CD4-positive, alpha-beta T cell treated with Interleukin-1 beta for 1 hour (primary cell): ENCODE measurements around the gene SLC15A5.

ENCODE experiments used
- DNase-seq, 2 donors: peaks; one replicate each; pipeline ENCODE4 v3.0.0-alpha.2; 2020 to 2022

Gene SLC15A5, protein sequence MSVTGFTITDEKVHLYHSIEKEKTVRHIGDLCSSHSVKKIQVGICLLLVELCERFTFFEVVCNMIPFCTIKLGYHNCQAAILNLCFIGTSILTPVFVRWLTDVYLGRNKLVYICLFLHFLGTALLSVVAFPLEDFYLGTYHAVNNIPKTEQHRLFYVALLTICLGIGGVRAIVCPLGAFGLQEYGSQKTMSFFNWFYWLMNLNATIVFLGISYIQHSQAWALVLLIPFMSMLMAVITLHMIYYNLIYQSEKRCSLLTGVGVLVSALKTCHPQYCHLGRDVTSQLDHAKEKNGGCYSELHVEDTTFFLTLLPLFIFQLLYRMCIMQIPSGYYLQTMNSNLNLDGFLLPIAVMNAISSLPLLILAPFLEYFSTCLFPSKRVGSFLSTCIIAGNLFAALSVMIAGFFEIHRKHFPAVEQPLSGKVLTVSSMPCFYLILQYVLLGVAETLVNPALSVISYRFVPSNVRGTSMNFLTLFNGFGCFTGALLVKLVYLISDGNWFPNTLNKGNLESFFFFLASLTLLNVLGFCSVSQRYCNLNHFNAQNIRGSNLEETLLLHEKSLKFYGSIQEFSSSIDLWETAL

DNA sequence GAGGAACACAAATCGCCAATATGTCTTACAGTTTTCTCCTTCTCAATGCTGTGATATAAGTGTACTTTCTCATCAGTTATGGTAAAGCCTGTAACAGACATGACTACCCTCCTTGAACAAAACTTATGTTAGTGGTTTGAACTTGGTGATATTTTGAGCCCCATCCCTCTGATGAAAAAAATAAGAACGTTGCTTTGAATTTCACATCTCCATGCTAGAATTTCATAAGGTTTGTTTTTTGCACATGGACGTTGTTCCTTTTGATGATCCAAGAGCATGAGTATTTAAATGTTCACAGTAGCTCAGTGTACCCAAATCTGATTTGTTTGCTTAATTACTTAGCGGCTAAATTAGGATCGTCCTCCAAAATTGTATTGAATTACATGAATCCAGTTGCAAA, at the start of gene SLC15A5:
Gene SLC15A5, minus strand, starts transcription at position 101 of the 400 bp plus-strand sequence. Its CDS starts 0 bp downstream, at position 101.
- DNase-seq: no peak

DNA sequence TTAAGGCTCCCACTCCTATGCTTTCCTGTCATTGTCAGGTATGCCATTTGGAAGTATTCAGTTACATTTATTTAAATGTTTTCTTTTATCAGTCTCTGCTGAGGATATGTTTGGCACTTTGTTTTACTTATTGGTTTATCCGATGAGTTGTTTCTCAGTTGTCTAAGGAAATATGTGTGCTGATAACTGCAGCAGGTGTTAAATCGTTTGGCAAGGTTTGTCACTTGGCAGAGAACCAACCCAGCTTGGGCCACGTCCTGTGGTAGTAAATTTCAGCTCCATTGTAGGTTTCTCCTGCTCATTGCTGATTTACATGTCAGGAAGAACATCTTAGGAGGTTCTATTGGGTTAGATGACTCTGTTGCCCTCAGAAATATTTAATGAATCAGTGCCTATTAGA, 47.9 kb upstream of the SLC15A5 start:
- DNase-seq: no peak

DNA sequence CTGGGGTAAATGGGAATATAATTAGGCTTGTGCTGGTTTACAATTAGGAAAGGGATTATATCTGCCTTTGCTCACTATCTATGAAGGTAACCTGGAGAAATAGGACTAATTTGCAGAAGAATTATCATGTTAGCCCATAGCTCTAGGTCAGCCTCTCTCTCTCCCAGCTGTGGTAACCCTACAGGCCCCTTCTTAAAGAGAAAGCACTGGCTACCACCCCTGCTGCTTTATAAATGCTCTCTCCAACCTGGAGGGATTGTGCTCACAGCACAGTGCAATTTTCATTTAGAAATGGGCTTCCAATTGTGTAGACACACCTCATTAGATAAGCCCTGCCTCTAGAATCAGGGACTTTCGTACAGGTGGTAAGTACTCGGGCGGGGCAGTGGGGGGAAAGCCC, 47.3 kb upstream of the SLC15A5 start:
- no peak for DNase-seq

DNA sequence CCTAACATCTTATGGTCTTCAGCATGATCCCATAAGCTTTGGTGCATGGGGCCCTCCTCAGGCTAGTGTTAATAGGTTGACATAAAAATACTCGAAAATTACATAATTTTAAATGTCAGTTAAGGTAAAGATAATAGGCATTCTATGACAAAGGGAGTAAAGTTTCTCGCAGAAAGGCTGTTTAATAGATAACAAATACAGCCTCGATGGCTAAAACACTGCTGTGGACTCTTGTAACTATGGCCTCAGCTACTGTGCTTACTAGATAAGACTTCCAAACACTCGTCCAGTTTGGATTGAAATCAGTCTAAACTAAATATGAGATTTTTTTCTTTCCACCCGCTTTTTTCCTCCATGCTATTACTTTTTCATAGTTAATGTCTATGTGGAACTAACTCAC, 46.8 kb upstream of the SLC15A5 start:
- DNase-seq: no peak

DNA sequence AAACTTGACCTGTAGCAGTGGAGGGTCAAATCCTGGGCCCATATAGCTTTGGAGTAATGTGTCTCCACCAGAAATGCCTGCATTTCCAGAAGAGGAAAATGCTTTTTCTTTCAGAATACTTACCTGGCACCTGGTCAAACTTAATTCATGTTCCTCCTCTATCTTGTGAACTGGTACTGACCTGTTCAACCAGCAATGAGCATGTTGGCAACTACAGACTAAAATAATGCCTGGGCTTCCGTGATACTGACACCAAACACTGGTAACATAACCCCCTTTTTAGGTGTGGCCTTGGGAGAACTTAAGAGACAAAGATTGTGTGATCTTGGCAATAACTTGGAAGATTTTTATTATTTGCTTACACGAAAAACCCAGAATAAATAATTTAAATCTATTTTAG, 46.2 kb upstream of the SLC15A5 start:
- no peak for DNase-seq

DNA sequence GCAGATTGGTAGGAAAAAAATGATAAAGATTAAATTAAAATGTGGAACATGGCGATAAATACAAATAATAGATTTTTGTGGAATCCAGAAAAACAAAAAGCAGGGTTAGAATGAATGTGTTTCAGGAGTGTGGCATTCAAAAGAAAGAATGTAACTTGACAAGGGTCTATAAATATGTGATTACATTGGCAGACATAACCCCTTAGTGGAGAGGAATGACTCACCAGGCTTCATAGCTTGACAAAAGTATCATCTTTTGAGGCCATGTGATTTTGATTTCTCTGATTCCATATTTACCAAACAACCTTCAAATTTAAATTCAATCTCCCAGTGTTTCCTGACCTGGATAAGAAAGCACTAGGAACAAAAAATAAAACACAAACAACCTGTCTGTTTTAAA, 45.5 kb upstream of the SLC15A5 start:
- no peak for DNase-seq

DNA sequence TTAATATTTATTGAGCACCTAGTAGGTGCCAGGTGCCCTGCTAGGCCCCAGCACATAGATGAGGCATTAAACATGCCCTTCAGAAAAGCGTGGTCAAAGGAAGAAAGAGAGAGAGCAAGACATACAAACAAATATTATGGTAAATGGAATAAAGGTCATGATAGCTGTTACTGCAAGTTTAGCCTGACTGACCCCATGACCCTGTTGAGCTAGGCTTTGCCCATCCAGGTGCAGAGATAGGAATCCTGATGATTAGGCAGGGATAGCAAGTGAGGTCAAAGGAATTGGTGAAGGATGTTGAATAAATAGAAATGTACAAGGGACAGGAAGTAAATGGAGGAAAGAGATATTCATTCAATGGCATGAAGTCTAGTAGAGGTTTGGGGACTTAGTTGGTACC, 33.4 kb upstream of the SLC15A5 start:
- DNase-seq: no peak

DNA sequence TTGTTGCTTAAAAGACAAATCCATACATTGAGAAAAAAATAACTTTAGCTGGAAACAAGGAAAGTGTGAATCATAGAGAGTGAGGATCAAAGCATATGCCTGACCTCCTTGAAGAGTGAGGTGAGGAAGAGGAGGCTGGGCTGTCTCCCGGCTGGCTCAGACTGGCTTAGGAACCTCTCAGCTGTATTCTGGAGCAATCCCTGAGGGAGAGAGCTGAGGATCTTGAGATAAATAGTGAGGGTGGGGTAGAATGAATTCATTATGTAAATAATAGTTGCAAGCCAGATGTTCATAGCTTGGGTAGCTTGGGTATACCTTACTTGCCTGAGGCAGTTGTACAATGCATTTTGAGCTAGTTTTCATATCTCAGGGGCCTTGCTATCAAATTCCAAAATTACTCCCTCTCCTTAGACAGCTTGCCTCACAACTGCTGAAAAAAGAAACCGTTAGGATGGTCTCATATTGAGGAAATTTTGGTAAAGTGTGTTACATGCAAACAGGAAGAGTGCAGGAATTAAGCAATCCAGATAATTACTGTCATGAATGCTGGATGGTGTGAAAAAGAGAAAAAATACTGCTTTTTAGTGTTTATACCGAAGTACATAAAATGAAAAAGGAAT, 30.5 kb upstream of the SLC15A5 start:
- no peak for DNase-seq

DNA sequence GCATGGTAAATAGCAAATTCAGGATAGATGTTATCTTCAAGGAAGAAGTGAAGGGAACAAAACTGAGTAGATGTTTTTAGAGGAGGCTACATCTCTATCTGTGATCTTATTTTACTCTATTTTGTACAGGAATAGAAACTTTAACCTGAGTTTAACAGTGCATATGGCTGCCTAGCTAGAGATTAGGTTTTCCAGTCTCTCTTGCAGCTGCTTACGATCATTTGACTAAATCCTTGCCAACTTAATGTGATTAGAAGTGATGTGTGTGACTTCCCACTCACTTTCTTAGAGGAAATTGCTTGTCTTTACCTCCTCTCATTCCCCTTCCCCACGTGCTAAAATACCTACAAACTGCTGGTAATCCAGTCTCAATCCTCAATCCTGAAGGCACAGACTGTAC, 26.5 kb upstream of the SLC15A5 start:
- DNase-seq: no peak

DNA sequence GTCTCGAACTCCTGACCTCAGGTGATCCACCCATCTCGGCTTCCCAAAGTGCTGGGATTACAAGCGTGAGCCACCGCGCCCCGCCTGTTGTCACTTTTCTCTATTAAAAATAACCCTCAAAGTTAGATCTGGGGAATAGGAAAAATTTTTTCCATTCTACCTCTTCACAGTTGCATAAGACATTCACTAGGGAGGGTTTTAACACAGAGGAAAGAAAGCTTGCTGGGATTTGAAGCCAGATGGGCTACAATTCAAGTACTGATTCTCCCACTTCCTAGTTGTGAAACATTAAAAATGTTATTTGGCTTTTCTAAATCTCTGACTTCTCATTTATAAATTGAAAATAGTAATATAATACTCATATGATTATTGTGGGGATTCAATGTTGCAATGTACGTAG, 23.3 kb upstream of the SLC15A5 start:
- no peak for DNase-seq

DNA sequence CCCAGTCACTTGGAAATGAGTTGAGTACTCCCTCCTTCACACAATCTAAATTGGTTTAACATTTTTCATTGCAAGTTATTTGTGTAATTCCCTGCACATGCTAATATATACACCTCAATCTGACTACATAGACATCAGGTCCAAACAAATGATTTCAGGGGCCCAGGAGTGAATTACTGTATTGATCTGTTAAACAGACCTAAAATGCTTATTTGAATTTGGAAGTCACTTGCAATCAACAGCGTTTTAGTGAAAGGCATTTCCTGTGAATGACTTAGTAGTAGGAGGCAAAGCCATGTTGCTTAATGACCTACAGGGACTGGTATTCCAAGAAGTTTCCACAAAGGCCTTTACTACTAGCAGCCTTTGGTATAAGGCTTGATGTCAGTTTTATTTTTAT, 22.6 kb upstream of the SLC15A5 start:
- no peak for DNase-seq

DNA sequence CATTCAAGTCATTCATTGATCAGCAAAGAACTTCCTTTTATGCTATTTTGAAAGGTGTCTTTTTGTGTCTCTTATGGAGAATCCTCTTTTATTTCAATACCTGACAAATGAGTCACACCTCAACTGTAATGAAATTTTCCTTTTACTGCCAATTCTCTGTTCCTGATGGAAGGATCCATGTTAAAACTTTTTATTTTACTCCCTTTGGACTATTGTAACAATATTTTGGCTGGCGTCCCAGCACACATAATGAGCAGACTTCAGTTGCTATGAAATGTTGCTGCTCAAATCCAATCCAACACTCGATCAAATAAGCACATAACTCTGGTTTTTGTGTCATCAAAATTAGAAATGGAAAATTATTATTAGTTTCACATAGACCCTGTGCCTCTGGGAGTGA, 21.9 kb upstream of the SLC15A5 start:
- DNase-seq: no peak

DNA sequence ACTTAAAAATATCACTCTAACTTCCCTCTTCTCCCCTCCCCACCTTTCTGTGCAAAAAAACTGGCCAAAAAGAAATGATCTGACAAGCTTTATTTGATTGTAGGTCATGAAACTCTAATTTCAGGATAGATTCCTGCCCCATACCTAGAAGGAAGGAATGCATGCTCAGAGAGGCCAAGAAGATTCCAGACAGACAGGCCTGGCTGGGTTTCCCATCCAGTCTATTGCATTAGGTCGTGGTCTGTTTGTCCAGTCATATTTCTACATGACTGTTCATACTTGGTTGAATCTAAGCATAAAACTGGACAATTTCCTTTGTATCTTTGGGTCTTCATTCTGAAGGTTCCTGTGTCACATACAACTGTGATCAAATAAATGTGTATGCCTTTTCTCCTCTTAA, 20.0 kb upstream of the SLC15A5 start:
- DNase-seq: no peak

DNA sequence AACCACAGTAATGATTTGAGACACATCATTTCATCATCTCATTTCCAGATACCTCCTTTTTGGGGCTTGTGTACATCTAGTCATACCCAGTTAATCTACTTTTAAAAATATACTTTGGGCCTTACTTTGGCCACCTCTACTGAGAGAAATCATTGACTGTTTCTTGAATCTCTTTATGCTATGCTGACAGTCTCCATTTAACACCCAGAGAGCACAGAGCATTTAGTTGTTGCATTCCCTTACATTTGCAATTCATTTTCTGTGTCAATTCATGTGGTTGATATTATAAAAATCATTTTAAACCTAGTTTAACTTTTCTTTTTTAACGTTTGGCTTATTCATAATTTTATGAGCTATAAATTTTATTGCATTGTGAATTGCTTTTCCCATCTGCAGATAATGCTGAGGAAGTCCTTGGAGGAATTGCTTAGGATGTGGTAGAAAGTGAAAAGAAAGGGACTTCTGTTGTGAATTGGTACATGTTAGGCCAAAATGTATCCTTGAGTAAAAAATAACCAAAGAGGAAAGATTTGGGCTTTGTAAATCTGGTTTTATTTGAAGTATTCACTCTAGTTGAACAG, 17.0 kb upstream of the SLC15A5 start:
- no peak for DNase-seq

DNA sequence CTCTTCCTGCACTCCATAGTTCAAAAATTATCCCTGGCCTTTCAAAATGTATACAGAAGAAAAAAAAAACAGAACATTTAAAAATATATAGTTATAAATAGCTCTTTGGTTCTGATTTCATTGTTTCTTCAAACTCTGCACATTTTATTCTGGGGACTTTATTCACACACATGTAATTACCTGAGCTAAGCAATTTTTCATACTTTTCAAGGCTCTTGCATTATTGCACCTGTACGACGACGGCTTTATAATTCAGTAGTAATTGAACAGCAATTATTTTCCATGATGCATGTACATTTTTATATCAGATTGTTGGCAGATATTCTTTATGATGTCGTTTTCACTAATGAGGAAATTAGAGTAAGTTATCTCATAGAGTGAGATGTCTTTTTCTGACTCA, 13.5 kb upstream of the SLC15A5 start:
- no peak for DNase-seq

DNA sequence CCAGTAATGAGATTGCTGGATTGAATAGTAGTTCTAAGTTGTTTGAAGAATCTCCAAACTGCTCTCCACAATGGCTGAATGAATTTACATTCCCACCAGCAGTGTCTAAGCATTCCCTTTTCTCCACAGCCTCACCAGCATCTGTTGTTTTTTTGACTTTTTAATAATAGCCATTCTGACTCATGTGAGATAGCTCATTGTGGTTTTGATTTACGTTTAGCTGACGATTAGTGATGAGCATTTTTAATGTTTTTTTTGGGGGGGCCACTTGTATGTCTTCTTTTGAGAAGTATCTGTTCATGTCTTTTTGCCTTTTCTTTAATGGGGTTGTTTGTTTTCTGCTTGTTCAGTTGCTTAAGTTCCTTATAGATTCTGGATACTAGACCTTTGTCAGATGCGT, 8.1 kb upstream of the SLC15A5 start:
- no peak for DNase-seq

DNA sequence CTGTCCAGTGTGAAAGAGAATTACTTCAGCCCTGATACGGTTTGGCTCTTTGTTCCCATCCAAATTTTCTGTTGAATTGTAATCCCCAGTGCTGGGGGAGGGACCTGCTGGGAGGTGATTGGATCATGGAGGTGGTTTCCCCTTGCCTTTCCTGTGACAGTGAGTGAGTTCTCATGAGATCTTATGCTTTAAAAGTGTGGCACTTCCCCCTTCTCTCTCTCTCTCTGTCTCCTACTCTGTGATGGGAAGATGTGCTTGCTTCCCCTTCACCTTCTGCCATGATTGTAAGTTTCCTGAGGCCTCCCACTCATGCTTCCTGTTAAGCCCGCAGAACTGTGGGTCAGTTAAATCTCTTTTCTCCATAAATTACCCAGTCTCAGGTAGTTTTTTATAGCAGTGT, 5.5 kb upstream of the SLC15A5 start:
- DNase-seq: no peak

DNA sequence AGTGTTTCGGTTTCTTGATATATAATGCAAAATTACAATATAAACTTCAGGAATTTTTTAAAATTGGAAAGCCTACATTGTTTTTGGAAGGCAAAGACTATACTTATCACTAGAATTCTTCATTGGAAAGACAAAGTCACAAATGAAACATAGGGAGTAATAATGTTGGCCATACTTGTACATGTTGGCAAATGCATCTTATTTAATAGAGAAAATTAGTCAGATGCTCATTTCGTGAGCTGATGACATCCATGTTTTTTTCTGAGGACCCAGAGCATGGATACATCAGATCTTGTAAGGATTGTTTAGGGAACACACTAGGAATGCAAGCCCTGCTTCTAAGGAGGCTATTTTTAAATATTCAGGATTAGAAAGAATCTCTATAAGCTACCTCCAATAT, 4.6 kb upstream of the SLC15A5 start:
- no peak for DNase-seq

DNA sequence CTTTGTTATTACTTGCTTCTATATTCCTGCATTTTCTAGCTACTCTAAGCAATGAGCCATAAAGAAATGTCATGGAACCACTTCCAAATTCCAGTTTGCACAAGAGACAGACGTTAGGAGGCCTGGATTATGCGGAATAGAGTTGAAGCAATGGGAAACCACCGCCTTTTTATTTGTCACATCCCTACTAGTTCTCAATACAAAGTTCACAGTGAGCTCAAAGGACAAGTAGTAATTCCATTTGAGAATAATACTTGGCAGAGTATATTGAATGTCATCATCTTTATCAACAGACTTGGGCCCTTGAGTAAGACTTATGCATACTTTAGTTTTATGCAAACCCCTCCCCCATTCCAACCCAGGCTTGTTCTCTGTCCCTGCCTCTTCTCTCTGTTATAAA, 3.7 kb upstream of the SLC15A5 start:
- DNase-seq: no peak

DNA sequence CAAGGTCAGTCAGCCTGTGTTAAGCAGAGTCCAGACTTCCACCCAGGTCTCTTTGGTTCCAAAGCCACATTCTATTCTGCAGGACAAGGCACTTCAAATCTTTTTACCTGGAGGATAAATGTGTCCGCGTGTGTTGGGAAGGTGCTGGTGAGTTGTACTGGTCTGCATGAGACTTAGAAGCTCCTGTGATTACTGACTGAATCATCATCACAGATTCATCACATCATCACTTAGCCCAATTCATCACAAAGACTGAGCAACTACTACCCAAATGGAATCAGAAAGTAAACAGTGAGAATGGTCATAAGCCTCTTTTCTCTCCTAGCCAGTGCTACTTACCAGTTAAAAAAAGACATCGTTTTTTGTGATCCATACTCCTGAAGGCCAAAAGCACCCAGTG, 5.3 kb downstream of the SLC15A5 start:
- DNase-seq: no peak

DNA sequence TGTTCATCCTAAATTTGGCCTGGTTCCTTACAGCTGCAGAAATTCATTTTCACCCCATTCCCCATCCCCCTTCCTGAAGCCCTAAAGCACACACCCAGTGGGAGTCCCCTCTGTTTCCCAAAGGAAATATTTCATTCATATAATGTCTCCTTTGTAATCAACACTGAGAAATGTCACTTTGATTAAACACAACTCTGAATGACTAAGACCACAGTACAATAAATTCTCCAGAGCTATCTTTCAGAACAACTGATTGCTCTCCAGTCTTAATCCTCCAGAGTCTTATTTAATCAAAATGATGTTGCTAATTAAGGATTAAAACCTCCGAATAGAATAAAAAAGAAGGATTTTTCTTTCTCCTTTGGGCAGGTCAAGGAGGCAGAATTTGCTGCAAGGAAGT, 6.4 kb downstream of the SLC15A5 start:
- no peak for DNase-seq

DNA sequence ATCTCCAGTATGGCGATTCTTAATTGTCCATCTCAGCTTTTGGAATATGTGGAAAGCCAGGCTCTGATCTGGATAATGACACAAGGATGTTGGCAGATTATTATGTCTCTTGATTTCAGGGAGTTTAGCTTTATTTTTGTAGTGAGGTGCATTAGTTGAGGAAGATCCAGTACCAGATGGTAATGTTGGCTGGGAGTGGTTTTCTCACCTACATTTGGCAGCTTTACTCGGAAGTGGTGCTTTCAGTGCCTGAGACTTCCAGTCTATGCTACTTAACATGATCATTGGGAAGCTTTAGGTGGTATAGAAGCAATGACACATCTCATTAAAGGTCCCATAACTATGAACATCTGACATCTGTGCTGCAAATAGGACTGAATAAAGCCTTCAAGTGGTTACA, 7.5 kb downstream of the SLC15A5 start:
- DNase-seq: no peak

DNA sequence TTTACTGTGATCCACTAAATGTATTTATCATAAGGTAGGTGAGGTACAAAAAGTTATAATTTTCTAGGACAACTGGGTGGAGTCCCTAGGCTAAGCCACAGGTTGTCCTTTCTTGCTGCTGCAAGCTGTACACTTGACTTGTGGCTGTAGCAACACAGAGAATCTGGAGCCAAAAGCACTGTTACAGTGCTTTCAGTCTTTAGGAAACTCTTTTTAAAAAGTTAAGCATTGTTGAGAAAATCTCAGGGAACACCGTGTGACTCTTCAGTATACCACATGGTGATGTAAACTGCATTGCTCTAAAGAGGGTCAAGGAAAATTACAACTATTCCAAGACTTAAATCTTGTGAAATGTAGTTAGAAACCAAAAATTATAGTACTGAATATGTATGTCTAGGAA, 11.4 kb downstream of the SLC15A5 start:
- DNase-seq: no peak

DNA sequence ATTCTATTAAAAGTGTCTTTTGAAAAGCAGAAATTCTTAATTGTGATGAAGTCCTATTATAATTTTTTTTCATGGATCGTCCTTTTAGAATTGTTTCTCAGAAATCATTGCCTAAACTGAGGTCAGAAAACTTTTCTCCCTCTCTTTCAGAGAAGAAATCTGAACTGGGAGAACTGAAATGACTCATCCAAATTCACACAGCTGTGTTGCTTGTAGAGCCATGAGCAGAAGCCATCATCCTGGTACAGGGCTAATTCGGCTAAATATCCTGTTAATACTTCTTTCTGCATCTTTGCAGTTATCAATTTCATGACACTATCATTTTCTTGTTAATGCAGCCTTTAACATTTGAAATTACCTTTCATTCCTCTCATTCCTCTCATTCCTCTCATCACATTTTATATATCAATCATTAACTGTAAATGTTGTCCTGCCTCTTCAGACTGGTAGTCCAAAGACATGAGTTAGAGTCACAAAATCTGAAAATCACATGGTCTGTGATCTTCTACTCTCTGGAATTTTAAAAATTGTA, 15.5 kb downstream of the SLC15A5 start:
- DNase-seq: no peak
